ENCODE results near the gene TAS1R1.

DNA sequence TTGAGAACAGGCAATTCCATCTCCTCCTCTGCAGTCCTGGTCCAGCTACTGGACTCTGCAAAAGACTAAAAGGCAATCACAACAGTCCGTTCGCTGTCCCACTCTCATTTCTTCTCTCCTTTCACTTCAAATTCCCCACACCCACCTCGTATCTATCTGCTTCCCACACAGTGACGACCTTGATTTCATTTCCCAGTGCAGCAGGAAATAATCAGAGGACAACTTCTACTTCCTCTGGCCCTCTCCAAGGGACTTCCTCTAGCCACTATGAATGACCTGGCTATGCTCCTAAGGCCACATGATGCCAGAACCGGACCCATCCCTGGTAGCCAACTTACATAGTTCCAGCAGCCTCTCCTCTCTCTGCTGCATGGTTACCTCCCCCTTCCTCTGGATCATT is 8.8 kb upstream of the TAS1R1 start:
- TF ChIP-seq TAF1 (IDR thresholded peaks at IDR 0.05; ENCODE audit: borderline replicate concordance, insufficient read depth, low read length) (no peak), POLR2AphosphoS5 (IDR thresholded peaks at IDR 0.05; ENCODE audit: low read depth, low read length) (no peak; the same call in 1 of the 2 replicates)
- TF ChIP-seq, protein P1, sequence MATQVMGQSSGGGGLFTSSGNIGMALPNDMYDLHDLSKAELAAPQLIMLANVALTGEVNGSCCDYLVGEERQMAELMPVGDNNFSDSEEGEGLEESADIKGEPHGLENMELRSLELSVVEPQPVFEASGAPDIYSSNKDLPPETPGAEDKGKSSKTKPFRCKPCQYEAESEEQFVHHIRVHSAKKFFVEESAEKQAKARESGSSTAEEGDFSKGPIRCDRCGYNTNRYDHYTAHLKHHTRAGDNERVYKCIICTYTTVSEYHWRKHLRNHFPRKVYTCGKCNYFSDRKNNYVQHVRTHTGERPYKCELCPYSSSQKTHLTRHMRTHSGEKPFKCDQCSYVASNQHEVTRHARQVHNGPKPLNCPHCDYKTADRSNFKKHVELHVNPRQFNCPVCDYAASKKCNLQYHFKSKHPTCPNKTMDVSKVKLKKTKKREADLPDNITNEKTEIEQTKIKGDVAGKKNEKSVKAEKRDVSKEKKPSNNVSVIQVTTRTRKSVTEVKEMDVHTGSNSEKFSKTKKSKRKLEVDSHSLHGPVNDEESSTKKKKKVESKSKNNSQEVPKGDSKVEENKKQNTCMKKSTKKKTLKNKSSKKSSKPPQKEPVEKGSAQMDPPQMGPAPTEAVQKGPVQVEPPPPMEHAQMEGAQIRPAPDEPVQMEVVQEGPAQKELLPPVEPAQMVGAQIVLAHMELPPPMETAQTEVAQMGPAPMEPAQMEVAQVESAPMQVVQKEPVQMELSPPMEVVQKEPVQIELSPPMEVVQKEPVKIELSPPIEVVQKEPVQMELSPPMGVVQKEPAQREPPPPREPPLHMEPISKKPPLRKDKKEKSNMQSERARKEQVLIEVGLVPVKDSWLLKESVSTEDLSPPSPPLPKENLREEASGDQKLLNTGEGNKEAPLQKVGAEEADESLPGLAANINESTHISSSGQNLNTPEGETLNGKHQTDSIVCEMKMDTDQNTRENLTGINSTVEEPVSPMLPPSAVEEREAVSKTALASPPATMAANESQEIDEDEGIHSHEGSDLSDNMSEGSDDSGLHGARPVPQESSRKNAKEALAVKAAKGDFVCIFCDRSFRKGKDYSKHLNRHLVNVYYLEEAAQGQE (IDR thresholded peaks at IDR 0.05; ENCODE audit: insufficient read depth in 1 of 2, low read depth in 2 of 2, low read length in 2 of 2), result no peak

Measured in PFSK-1 (cell line).